ENCODE results near the gene TNIP1. TPM values are rescaled to one million over a fixed set of nuclear protein-coding genes. Genes with fewer than 3 reads are reported as not detected.
A peak's percentile ranks its signal among the peaks of the same experiment; 100 is the strongest.

The TNIP1 gene
- total RNA-seq, 4 donors from 2014 or later = 74.4 to 115 (median 94.7) TPM

- Histone ChIP-seq H3K27ac (peak overlapping the region in 2 of 3 donors; percentile 25 to 57), H3K9me3 (no peaks in the 10 kb centered on the region), H3K36me3 (peaks cover 11 to 18% of the 10 kb centered on the region in 2 donors), H3K27me3 (no peaks in the 10 kb centered on the region), H3K4me3 (replicated peaks in 1 of 3) (no peak overlapping the region), H3K4me1 (peaks cover 13 to 34% of the 10 kb centered on the region in 2 donors)
- intact Hi-C loops (cut with DNase I) = loop anchor here (5.0 kb wide), 1 partner anchor 113 kb away; no protein-coding TSS in a partner anchor
- WGBS, 2 donors = 96% methylated on average over 4 of the region's 4 CpGs
- no peak for TF ChIP-seq CTCF (IDR thresholded peaks at IDR 0.05)
- TF ChIP-seq POLR2A (IDR thresholded peaks at IDR 0.05) = no peak
- no peak for DNase-seq
Measured at GRCh38 chr5:151053796-151054462, 26.9 kb downstream of the TNIP1 start.

- Histone ChIP-seq H3K36me3 (peaks cover 22 to 28% of the 10 kb centered on the region in 2 donors), H3K4me1 (peaks cover 7 to 31% of the 10 kb centered on the region in 2 donors), H3K27ac (peak overlapping the region in 1 of 3 donors; percentile 62), H3K9me3 (no peaks in the 10 kb centered on the region), H3K4me3 (replicated peaks in 1 of 3) (no peak overlapping the region), H3K27me3 (no peaks in the 10 kb centered on the region)
- WGBS, 2 donors = 90 to 91% methylated on average over 3 of the region's 3 CpGs
- TF ChIP-seq CTCF (IDR thresholded peaks at IDR 0.05) (no peak), POLR2A (IDR thresholded peaks at IDR 0.05) (no peak)
- intact Hi-C loops (cut with DNase I) = loop anchor here (5.0 kb wide), 1 partner anchor 114 kb away; no protein-coding TSS in a partner anchor
- DNase-seq = no peak
Measured at GRCh38 chr5:151052836-151053235, 28.0 kb downstream of the TNIP1 start.

- Histone ChIP-seq H3K27ac (peak overlapping the region in 2 of 3 donors; percentile 12 to 62), H3K4me1 (peaks cover 7 to 35% of the 10 kb centered on the region in 2 donors), H3K9me3 (no peaks in the 10 kb centered on the region), H3K27me3 (no peaks in the 10 kb centered on the region), H3K4me3 (replicated peaks in 1 of 3) (no peak overlapping the region), H3K36me3 (peaks cover 28 to 30% of the 10 kb centered on the region in 2 donors)
- 78 to 81% methylated on average over 9 to 10 of the region's 10 CpGs for WGBS, 2 donors
- TF ChIP-seq POLR2A (IDR thresholded peaks at IDR 0.05) (no peak), CTCF (IDR thresholded peaks at IDR 0.05) (peak in 1 of 6 experiments; percentile 7)
- intact Hi-C loops (cut with DNase I) = loop anchor here (2.0 to 5.0 kb wide), 2 partner anchors 67 to 115 kb away; no protein-coding TSS in a partner anchor
- DNase-seq = no peak
Measured at GRCh38 chr5:151051931-151052608, 28.8 kb downstream of the TNIP1 start.

- TF ChIP-seq CTCF (IDR thresholded peaks at IDR 0.05) (peak; percentile 57 to 92 (median 83)), POLR2A (IDR thresholded peaks at IDR 0.05) (peak in 1 of 2 donors; percentile 31)
- Histone ChIP-seq H3K4me3 (replicated peaks in 1 of 3) (no peak overlapping the region), H3K4me1 (peaks cover 7 to 35% of the 10 kb centered on the region in 2 donors), H3K9me3 (no peaks in the 10 kb centered on the region), H3K27me3 (no peaks in the 10 kb centered on the region), H3K27ac (peak overlapping the region in 1 of 3 donors; percentile 62), H3K36me3 (peaks cover 28 to 30% of the 10 kb centered on the region in 2 donors)
- WGBS, 2 donors = 71 to 76% methylated on average over 6 of the region's 6 CpGs
- DNase-seq = peak; percentile 85 to 86
- intact Hi-C loops (cut with DNase I) = loop anchor here (2.0 to 5.0 kb wide), 2 partner anchors 68 to 116 kb away; no protein-coding TSS in a partner anchor
Measured at GRCh38 chr5:151051066-151051930, 29.5 kb downstream of the TNIP1 start.

Data from thyroid gland (tissue), 4 donors.